HepG2 (cell line): ENCODE measurements around the gene TMEM33. TPM values are rescaled to one million over a fixed set of nuclear protein-coding genes. Genes with fewer than 3 reads are reported as not detected.

Experiments used
- ARID2 ChIP-seq: sonication (generic); formaldehyde crosslinking; IDR thresholded peaks from 2 replicates; pipeline ENCODE4 v1.8.1; 2022; ENCODE audit warnings: mild to moderate bottlenecking, missing genetic modification reagents, borderline replicate concordance
- CEBPB ChIP-seq: IDR thresholded peaks from 2 replicates; pipeline ENCODE4 v1.6.1; 2011; ENCODE audit warnings: low read depth, low read length, improper control_type of control experiment, borderline replicate concordance
- HNF4A ChIP-seq: sonication (generic); formaldehyde crosslinking; IDR thresholded peaks from 2 replicates; pipeline ENCODE4 v1.4.0; 2020; ENCODE audit warnings: missing genetic modification reagents
- HNF4G ChIP-seq, 2 experiments: sonication (generic) in 1 of 2; formaldehyde crosslinking in 1 of 2; IDR thresholded peaks; 2 replicates each; pipeline versions ENCODE4 v1.4.0 to v1.6.1; 2011 to 2020; ENCODE audit warnings: borderline replicate concordance in 2 of 2, low read depth in 2 of 2, mild to moderate bottlenecking in 2 of 2, low read length in 1 of 2, missing genetic modification reagents in 1 of 2, moderate library complexity in 1 of 2
- HOXA3 ChIP-seq: sonication (generic); formaldehyde crosslinking; IDR thresholded peaks from 2 replicates; pipeline ENCODE4 v1.5.0; 2020; ENCODE audit warnings: missing genetic modification reagents
- KAT8 ChIP-seq: IDR thresholded peaks from 2 replicates; pipeline ENCODE4 v1.6.1; 2016; ENCODE audit warnings: missing genetic modification reagents, missing compliant biosample characterization
- LCORL ChIP-seq, 2 experiments: fragments of 450-650 bp in 1 of 2; sonication (generic) in 1 of 2; formaldehyde crosslinking in 1 of 2; IDR thresholded peaks; 2 replicates each; pipeline versions ENCODE4 v1.5.0 to v1.6.1; 2017 to 2020; ENCODE audit warnings: antibody characterized with exemption in 1 of 2, missing genetic modification reagents in 1 of 2
- MED1 ChIP-seq: sonication (generic); formaldehyde crosslinking; IDR thresholded peaks from 2 replicates; pipeline ENCODE4 v1.4.0; 2020; ENCODE audit warnings: missing genetic modification reagents
- NFYB ChIP-seq: sonication (generic); formaldehyde crosslinking; IDR thresholded peaks from 2 replicates; pipeline ENCODE4 v1.4.0; 2020; ENCODE audit warnings: missing genetic modification reagents
- NFYC ChIP-seq: IDR thresholded peaks from 2 replicates; pipeline ENCODE4 v1.6.1; 2016; ENCODE audit warnings: missing genetic modification reagents, missing compliant biosample characterization
- NR2F1 ChIP-seq, 2 experiments: fragments of 450-650 bp in 1 of 2; formaldehyde crosslinking in 1 of 2; IDR thresholded peaks; 2 replicates each; pipeline versions ENCODE4 v1.5.0 to v1.6.1; 2016 to 2020; ENCODE audit warnings: mild to moderate bottlenecking in 1 of 2, missing compliant biosample characterization in 1 of 2, missing genetic modification reagents in 1 of 2, moderate library complexity in 1 of 2
- RARA ChIP-seq: IDR thresholded peaks from 2 replicates; pipeline ENCODE4 v1.6.1; 2016; ENCODE audit warnings: missing genetic modification reagents, missing compliant biosample characterization
- SNRNP70 ChIP-seq: fragments of 200-400 bp; formaldehyde crosslinking; IDR thresholded peaks from 2 replicates; pipeline ENCODE4 v1.6.1; 2017; ENCODE audit warnings: mild to moderate bottlenecking, low read depth, low read length, moderate library complexity
- TAF15 ChIP-seq: fragments of 200-400 bp; formaldehyde crosslinking; IDR thresholded peaks from one replicate; pipeline ENCODE4 v1.6.1; 2018; ENCODE audit warnings: mild to moderate bottlenecking, low read depth, low read length; ENCODE audit not compliant: poor library complexity, severe bottlenecking
- THAP11 ChIP-seq: IDR thresholded peaks from 2 replicates; pipeline ENCODE4 v1.6.1; 2016; ENCODE audit warnings: missing biosample characterization, missing genetic modification reagents
- ZNF121 ChIP-seq: sonication (generic); formaldehyde crosslinking; IDR thresholded peaks from 2 replicates; pipeline ENCODE4 v1.5.0; 2020; ENCODE audit warnings: mild to moderate bottlenecking, missing genetic modification reagents
- ZNF224 ChIP-seq: sonication (generic); formaldehyde crosslinking; IDR thresholded peaks from 2 replicates; pipeline ENCODE4 v1.5.0; 2020; ENCODE audit warnings: mild to moderate bottlenecking, missing genetic modification reagents
- ZNF274 ChIP-seq: sonication (generic); formaldehyde crosslinking; IDR thresholded peaks from 2 replicates; pipeline ENCODE4 v1.5.1; 2020; ENCODE audit warnings: mild to moderate bottlenecking, missing genetic modification reagents
- ZNF44 ChIP-seq: sonication (generic); formaldehyde crosslinking; IDR thresholded peaks from 2 replicates; pipeline ENCODE4 v1.5.1; 2020; ENCODE audit warnings: mild to moderate bottlenecking, missing genetic modification reagents
- ZNF572 ChIP-seq: sonication (generic); formaldehyde crosslinking; IDR thresholded peaks from 2 replicates; pipeline ENCODE4 v1.5.1; 2020; ENCODE audit warnings: mild to moderate bottlenecking, missing genetic modification reagents
- polyA plus RNA-seq, 8 experiments: library from polyadenylated mRNA; depleted of rRNA in 3 of 8; stranded (reverse) in 7 of 8; unstranded in 1 of 8; fragments of >200 nt; fragmentation: Illumina TruSeq in 4 of 8; extraction: Trizol in 4 of 8; gene quantifications; 2 replicates each; pipeline versions ENCODE4 v1.2.1 to v1.2.3, GENCODE V29; 2011 to 2016; ENCODE audit warnings: low read depth in 4 of 8, missing spikeins in 1 of 8, mixed read lengths in 1 of 8; ENCODE audit not compliant: insufficient read depth in 1 of 8
- total RNA-seq, 5 experiments: library from RNA; depleted of rRNA; stranded (reverse); fragments of >200 nt; fragmentation: Illumina TruSeq; extraction: Trizol; gene quantifications; 2 replicates each; pipeline ENCODE4 v1.2.3, GENCODE V29; 2016; ENCODE audit warnings: low read depth in 1 of 5
- TF ChIP-seq, protein P1 (sequence below): sonication (generic); formaldehyde crosslinking; conservative IDR thresholded peaks from 2 replicates; pipeline ENCODE4 v1.4.0; 2020; ENCODE audit warnings: mild to moderate bottlenecking, missing genetic modification reagents, moderate library complexity
- TF ChIP-seq, protein P2 (sequence below): sonication (generic); formaldehyde crosslinking; IDR thresholded peaks from 2 replicates; pipeline ENCODE4 v1.4.0; 2020; ENCODE audit warnings: missing genetic modification reagents
- TF ChIP-seq, protein P3 (sequence below): sonication (generic); formaldehyde crosslinking; IDR thresholded peaks from 2 replicates; pipeline ENCODE4 v1.5.0; 2020; ENCODE audit warnings: mild to moderate bottlenecking, missing genetic modification reagents

The TMEM33 gene
- total and polyA plus RNA-seq, 2 of the 13 experiments (the other 11 are each of a cell fraction or from before 2014, with no cell fraction given), result 36.1 to 66.6 TPM

DNA sequence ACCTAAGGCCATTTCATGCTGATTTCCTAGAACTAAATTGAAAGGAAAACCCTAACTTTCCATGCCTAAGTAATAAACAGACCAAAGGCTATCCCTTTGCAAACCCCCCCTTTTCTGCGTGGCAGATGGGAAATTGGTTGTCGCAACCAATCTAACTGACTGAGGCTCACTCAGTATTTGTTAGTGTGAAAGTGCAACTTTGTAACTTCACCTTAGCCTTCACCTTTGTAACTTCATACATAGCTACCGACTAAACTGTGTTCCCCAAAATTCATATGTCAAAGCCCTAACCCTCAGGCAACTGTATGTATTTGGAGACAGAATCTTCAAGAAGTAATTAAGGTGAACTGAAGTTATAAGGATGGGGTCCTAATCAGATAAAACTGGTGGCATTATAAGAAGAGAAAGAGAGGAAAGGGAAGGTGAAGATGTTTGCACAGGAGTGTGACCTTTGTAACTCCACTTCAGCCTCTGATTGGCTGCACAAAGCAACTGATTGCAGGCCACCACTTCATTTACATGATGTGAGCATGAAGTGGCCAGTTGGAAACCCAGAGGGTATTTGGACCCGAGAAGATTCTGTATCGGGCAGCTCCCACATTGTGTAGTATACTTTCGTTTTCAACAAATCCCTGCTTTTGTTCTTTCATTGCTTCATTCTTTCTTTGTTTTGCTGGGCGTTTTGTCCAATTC is 4.9 kb upstream of the TMEM33 start (continued):
- TF ChIP-seq, protein P1, sequence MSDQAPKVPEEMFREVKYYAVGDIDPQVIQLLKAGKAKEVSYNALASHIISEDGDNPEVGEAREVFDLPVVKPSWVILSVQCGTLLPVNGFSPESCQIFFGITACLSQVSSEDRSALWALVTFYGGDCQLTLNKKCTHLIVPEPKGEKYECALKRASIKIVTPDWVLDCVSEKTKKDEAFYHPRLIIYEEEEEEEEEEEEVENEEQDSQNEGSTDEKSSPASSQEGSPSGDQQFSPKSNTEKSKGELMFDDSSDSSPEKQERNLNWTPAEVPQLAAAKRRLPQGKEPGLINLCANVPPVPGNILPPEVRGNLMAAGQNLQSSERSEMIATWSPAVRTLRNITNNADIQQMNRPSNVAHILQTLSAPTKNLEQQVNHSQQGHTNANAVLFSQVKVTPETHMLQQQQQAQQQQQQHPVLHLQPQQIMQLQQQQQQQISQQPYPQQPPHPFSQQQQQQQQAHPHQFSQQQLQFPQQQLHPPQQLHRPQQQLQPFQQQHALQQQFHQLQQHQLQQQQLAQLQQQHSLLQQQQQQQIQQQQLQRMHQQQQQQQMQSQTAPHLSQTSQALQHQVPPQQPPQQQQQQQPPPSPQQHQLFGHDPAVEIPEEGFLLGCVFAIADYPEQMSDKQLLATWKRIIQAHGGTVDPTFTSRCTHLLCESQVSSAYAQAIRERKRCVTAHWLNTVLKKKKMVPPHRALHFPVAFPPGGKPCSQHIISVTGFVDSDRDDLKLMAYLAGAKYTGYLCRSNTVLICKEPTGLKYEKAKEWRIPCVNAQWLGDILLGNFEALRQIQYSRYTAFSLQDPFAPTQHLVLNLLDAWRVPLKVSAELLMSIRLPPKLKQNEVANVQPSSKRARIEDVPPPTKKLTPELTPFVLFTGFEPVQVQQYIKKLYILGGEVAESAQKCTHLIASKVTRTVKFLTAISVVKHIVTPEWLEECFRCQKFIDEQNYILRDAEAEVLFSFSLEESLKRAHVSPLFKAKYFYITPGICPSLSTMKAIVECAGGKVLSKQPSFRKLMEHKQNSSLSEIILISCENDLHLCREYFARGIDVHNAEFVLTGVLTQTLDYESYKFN, result peak; percentile 62
- TF ChIP-seq ZNF224 (CRISPR knock-in tag) (no peak), HOXA3 (CRISPR knock-in tag) (peak; percentile 15; the same call in 1 of the 2 replicates), ZNF274 (CRISPR knock-in tag) (no peak), TAF15 (no peak), CEBPB (0 out of 2 replicates have a peak, but pooled peaks have one; percentile 2), MED1 (CRISPR knock-in tag) (0 out of 2 replicates have a peak, but pooled peaks have one; percentile 29), SNRNP70 (no peak), ZNF44 (CRISPR knock-in tag) (no peak), HNF4G (IDR thresholded peaks at IDR 0.05; ENCODE audit: borderline replicate concordance, low read depth, low read length) (peak; percentile 34; the same call in 1 of the 2 replicates), HNF4G (CRISPR knock-in tag; IDR thresholded peaks at IDR 0.05; ENCODE audit: borderline replicate concordance, low read depth) (no peak), NFYB (CRISPR knock-in tag) (peak; percentile 66), HNF4A (CRISPR knock-in tag) (peak; percentile 62), KAT8 (CRISPR knock-in tag) (peak; percentile 39; the same call in 1 of the 2 replicates), ZNF572 (CRISPR knock-in tag) (no peak), ARID2 (CRISPR knock-in tag) (no peak), NR2F1 (CRISPR knock-in tag; IDR thresholded peaks at IDR 0.05) (peak; percentile 43 to 57; a peak in 1 of 4 replicates), NFYC (CRISPR knock-in tag) (peak; percentile 57), ZNF121 (CRISPR knock-in tag) (no peak), THAP11 (CRISPR knock-in tag) (peak; percentile 22; the same call in 1 of the 2 replicates), RARA (CRISPR knock-in tag) (0 out of 2 replicates have a peak, but pooled peaks have one; percentile 21), LCORL (IDR thresholded peaks at IDR 0.05) (no peak), LCORL (CRISPR knock-in tag; IDR thresholded peaks at IDR 0.05) (0 out of 2 replicates have a peak, but pooled peaks have one; percentile 30)
- TF ChIP-seq, protein P2, sequence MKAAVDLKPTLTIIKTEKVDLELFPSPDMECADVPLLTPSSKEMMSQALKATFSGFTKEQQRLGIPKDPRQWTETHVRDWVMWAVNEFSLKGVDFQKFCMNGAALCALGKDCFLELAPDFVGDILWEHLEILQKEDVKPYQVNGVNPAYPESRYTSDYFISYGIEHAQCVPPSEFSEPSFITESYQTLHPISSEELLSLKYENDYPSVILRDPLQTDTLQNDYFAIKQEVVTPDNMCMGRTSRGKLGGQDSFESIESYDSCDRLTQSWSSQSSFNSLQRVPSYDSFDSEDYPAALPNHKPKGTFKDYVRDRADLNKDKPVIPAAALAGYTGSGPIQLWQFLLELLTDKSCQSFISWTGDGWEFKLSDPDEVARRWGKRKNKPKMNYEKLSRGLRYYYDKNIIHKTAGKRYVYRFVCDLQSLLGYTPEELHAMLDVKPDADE, result no peak
- TF ChIP-seq, protein P3, sequence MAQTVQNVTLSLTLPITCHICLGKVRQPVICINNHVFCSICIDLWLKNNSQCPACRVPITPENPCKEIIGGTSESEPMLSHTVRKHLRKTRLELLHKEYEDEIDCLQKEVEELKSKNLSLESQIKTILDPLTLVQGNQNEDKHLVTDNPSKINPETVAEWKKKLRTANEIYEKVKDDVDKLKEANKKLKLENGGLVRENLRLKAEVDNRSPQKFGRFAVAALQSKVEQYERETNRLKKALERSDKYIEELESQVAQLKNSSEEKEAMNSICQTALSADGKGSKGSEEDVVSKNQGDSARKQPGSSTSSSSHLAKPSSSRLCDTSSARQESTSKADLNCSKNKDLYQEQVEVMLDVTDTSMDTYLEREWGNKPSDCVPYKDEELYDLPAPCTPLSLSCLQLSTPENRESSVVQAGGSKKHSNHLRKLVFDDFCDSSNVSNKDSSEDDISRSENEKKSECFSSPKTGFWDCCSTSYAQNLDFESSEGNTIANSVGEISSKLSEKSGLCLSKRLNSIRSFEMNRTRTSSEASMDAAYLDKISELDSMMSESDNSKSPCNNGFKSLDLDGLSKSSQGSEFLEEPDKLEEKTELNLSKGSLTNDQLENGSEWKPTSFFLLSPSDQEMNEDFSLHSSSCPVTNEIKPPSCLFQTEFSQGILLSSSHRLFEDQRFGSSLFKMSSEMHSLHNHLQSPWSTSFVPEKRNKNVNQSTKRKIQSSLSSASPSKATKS, result no peak
